NCI-H146 treated with DMSO at 0.1 percent for 48 hours (cell line): ENCODE data around the gene NXPE3.
A peak's percentile ranks its signal among the peaks of the same experiment; 100 is the strongest.
"Not testable (repeated sequence)": the region's sequence is repeated elsewhere in the genome, so short reads cannot be mapped to it uniquely, and the experiment has no call there.

ENCODE experiments used
- DNase-seq: peaks from one replicate; lab custom pipeline; 2025; ENCODE audit not compliant: unreplicated experiment; lab: John Stamatoyannopoulos, UW

NXPE3 gene

GRCh38 chr3:101779047-101779821 is at the start of gene NXPE3:
Gene NXPE3, plus strand, starts transcription at chr3:101779211. Its CDS starts 6,386 bp downstream, at chr3:101785597.
- DNase-seq = peak; percentile 72

- no peak for DNase-seq
Measured at GRCh38 chr3:101729586-101729985, 49.4 kb upstream of the NXPE3 start.

- no peak for DNase-seq
Measured at GRCh38 chr3:101730839-101731238, 48.2 kb upstream of the NXPE3 start.

GRCh38 chr3:101732240-101732641 is 46.8 kb upstream of the NXPE3 start:
- DNase-seq = no peak

- DNase-seq = no peak
Measured at GRCh38 chr3:101735833-101736232, 43.2 kb upstream of the NXPE3 start.

- DNase-seq = not testable (repeated sequence)
Measured at GRCh38 chr3:101741914-101742313, 37.1 kb upstream of the NXPE3 start.

- no peak for DNase-seq
Measured at GRCh38 chr3:101744811-101745210, 34.2 kb upstream of the NXPE3 start.

GRCh38 chr3:101745934-101746333 is 33.1 kb upstream of the NXPE3 start:
- DNase-seq = not testable (repeated sequence)

- DNase-seq = not testable (repeated sequence)
Measured at GRCh38 chr3:101753386-101754113, 25.5 kb upstream of the NXPE3 start.

GRCh38 chr3:101758224-101758623 is 20.8 kb upstream of the NXPE3 start:
- DNase-seq = no peak

GRCh38 chr3:101762041-101762646 is 16.9 kb upstream of the NXPE3 start:
- no peak for DNase-seq

- not testable (repeated sequence) for DNase-seq
Measured at GRCh38 chr3:101777745-101778281, 1.2 kb upstream of the NXPE3 start.

GRCh38 chr3:101778385-101779046 is 495 bp upstream of the NXPE3 start:
- DNase-seq = no peak

GRCh38 chr3:101779822-101780381 is 891 bp downstream of the NXPE3 start:
- DNase-seq = peak; percentile 52

- no peak for DNase-seq
Measured at GRCh38 chr3:101780661-101781060, 1.6 kb downstream of the NXPE3 start.

- DNase-seq = no peak
Measured at GRCh38 chr3:101781166-101781565, 2.2 kb downstream of the NXPE3 start.

GRCh38 chr3:101784855-101785613 is 6.0 kb downstream of the NXPE3 start:
- DNase-seq = no peak

GRCh38 chr3:101791778-101792177 is 12.8 kb downstream of the NXPE3 start:
- no peak for DNase-seq

GRCh38 chr3:101796077-101796680 is 17.2 kb downstream of the NXPE3 start:
- no peak for DNase-seq

GRCh38 chr3:101801174-101801573 is 22.2 kb downstream of the NXPE3 start:
- no peak for DNase-seq
